HG03432 (cell line): ENCODE measurements around the gene OR10C1.

Experiments used
- ATAC-seq: cut with Tn5 transposase; IDR thresholded peaks from one replicate; pipeline ENCODE4 v1.9.1; 2021; ENCODE audit warnings: mild to moderate bottlenecking, moderate library complexity; ENCODE audit not compliant: unreplicated experiment

Gene OR10C1

GRCh38 chr6:29477923-29478450, 38.9 kb downstream of the OR10C1 start:
- no peak for ATAC-seq

- ATAC-seq = no peak
These were observed 39.6 kb downstream of the OR10C1 start for GRCh38 chr6:29478740-29479139.

- no peak for ATAC-seq
These were observed 40.5 kb downstream of the OR10C1 start for GRCh38 chr6:29479560-29479959.

DNA sequence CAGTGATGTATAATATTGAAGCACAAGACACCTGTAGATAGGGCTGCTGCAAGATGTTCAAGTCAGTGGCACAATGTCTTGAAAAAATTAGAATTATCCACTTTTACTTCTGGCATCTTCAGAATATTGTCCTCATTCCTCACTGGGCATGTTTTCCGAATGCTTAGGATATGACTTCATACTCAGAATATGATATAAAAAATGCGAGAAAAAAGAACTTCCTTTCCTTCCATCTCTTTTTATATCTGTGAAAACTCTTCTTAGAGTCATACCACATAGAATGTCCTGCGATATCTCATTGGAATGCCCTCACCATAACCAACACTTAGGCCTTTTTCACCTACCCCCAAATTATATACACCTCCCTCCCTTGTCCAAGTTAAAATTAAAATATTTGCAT, 44.1 kb downstream of the OR10C1 start:
- no peak for ATAC-seq

DNA sequence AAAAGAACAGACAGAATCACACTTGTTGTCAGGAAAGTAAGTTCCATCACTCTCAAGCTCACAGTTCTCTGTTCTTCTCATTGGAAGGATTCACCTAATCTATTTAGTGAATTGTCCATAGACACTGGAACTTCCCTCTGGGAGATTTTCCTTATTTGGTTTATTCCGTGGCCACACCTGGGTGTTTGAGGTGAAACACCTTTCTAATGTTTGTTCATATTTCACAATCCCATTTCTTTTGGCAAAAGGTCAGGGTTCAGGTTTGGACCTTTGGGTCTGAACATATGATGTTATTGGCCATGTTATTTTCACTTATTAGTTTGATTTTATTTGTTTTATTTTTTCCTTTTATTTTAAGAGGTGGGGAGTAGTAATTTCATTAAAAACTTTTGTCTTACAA, 44.6 kb downstream of the OR10C1 start:
- no peak for ATAC-seq

DNA sequence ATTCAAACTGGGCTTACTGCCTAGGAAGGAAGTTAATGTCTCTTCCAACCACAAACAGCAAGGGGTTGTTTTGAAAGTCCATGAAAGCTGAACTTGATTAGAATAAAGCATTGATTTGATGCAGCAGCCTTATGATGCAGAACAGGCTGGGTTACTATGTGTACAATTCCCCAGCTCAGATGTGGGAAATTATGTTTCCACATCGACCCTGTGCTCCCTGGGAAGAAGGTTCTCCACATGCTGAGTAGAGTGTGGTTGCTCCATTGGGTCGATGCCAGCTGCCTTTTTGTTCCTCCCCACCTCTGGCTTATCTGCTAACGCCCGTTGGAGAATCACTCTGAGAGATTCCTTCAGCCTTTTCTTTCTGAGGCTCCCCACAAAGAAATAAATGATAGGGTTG, 47.5 kb downstream of the OR10C1 start:
- no peak for ATAC-seq

- no peak for ATAC-seq
These were observed 48.0 kb downstream of the OR10C1 start for GRCh38 chr6:29487131-29487530.

- no peak for ATAC-seq
These were observed 48.6 kb downstream of the OR10C1 start, which contains the start of gene MAS1L for GRCh38 chr6:29487660-29488059. MAS1L (minus strand) TSS chr6:29487956; CDS start chr6:29487902, 54 bp downstream.

DNA sequence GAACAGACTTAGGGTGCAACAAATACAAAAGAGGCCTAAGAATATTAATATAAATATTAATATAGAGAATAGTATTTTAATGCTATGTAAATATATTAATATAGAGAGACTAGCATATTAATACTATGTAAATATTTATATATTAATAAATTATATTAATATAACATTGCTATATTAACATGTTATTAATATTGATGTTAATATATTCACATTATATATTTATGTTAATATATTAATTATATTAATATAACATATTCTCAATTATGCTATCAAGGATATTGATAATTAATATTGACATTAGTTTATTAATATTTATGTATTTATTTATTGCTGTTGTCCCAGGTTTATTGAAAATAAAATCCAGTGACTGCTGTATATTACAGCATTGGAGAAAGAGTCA, 49.8 kb downstream of the OR10C1 start:
- no peak for ATAC-seq

GRCh38 chr6:29489286-29489685, 50.2 kb downstream of the OR10C1 start:
- ATAC-seq = no peak

DNA sequence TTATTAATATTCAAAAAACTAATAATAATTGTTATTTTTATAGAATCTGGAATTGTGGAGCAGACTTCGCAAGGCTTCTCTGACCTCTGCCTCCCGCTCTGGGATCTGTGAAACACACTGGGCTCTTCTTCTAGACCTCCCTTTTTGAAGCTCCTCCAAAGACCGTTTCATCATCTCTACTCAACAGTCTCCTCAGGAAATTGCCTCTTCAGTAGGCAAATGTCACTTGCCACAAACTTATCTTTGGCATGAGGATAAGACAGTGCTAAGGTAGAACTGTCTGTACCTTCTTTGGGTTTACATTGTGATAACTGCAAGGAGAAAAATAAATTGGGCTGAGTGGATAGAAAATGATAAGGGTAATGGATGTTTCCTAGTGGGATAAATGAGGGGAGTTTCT, 50.9 kb downstream of the OR10C1 start:
- no peak for ATAC-seq

- ATAC-seq = no peak
These were observed 51.4 kb downstream of the OR10C1 start for GRCh38 chr6:29490552-29490951.
